ENCODE data around the gene PSMD2.

GRCh38 chr3:184358124-184358767 lies 59.2 kb downstream of the PSMD2 start:
- TF ChIP-seq ZFX (IDR thresholded peaks at IDR 0.05) (no peak), CTCF (conservative IDR thresholded peaks at IDR 0.05) (no peak)

All from C4-2B (cell line).